PFSK-1 (cell line): ENCODE results near the gene MYLIP.

Experiments used
- POLR2AphosphoS5 ChIP-seq: IDR thresholded peaks from 2 replicates; pipeline ENCODE4 v1.6.1; 2012; ENCODE audit warnings: low read depth, mild to moderate bottlenecking, control low read depth, low read length, moderate library complexity
- REST ChIP-seq, 2 experiments: IDR thresholded peaks; 2 replicates each; pipeline versions ENCODE4 v1.6.1 to v1.8.0; 2011 to 2012; ENCODE audit warnings: low read depth in 2 of 2, low read length in 2 of 2, control low read depth in 1 of 2, inconsistent platforms in 1 of 2, mild to moderate bottlenecking in 1 of 2, moderate library complexity in 1 of 2; ENCODE audit not compliant: insufficient read depth in 1 of 2
- SIN3A ChIP-seq: IDR thresholded peaks from 2 replicates; pipeline ENCODE4 v1.6.1; 2012; ENCODE audit warnings: mild to moderate bottlenecking, low read length, moderate library complexity, borderline replicate concordance; ENCODE audit not compliant: insufficient read depth
- TAF1 ChIP-seq: IDR thresholded peaks from 2 replicates; pipeline ENCODE4 v1.6.1; 2012; ENCODE audit warnings: low read length, control low read depth, borderline replicate concordance; ENCODE audit not compliant: insufficient read depth

DNA sequence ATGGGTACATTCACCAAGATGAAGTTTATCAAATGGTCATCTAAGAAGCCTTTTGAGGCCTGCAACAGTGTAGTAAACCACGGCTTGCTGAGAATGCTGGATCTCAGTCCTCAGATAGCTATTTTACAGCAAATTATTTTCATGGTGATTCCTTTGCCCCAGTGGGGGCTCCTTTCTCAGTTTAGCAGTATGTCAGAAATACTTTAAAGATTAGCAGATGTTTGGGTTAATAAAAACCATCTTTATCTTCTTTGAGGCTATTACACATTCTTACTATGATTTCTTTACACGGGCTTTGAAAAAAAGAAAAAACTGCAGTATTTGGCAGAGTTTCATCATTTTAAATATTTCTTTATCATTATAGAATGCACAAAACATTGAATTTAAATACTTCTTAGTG is 10.7 kb downstream of the MYLIP start:
- no peak for TF ChIP-seq SIN3A
- TF ChIP-seq POLR2AphosphoS5: no peak
- no peak for TF ChIP-seq TAF1
- no peak for TF ChIP-seq REST (IDR thresholded peaks at IDR 0.05; ENCODE audit: insufficient read depth in 1 of 2, low read depth in 2 of 2, low read length in 2 of 2)
